ENCODE measurements around the gene PTPRD. TPM values are rescaled to one million over a fixed set of nuclear protein-coding genes. Genes with fewer than 3 reads are reported as not detected.

Gene PTPRD
- total RNA-seq, 4 donors from 2014 or later = 85.8 to 169 (median 135) TPM

GRCh38 chr9:10268531-10269485 is 344.0 kb downstream of the PTPRD start:
- no peak overlapping the region for H3K4me3 ChIP-seq
- H3K27me3 ChIP-seq = no peaks in the 10 kb centered on the region
- TF ChIP-seq CTCF (IDR thresholded peaks at IDR 0.05) = no peak
- no peak for TF ChIP-seq POLR2A (IDR thresholded peaks at IDR 0.05)
- no peak overlapping the region for H3K27ac ChIP-seq
- H3K4me1 ChIP-seq = no peaks in the 10 kb centered on the region
- DNase-seq = no peak
- H3K36me3 ChIP-seq = no peaks in the 10 kb centered on the region
- no peaks in the 10 kb centered on the region for H3K9me3 ChIP-seq

- Histone ChIP-seq H3K4me3 (no peak overlapping the region), H3K27ac (no peak overlapping the region), H3K9me3 (no peaks in the 10 kb centered on the region), H3K36me3 (no peaks in the 10 kb centered on the region), H3K4me1 (no peaks in the 10 kb centered on the region), H3K27me3 (no peaks in the 10 kb centered on the region)
- TF ChIP-seq CTCF (IDR thresholded peaks at IDR 0.05) = no peak
- no peak for TF ChIP-seq POLR2A (IDR thresholded peaks at IDR 0.05)
- DNase-seq = no peak
Observed at GRCh38 chr9:10265153-10265631, 347.6 kb downstream of the PTPRD start.

- Histone ChIP-seq H3K4me1 (no peaks in the 10 kb centered on the region), H3K4me3 (no peak overlapping the region), H3K36me3 (no peaks in the 10 kb centered on the region), H3K9me3 (no peaks in the 10 kb centered on the region), H3K27me3 (no peaks in the 10 kb centered on the region), H3K27ac (no peak overlapping the region)
- TF ChIP-seq POLR2A (IDR thresholded peaks at IDR 0.05) (no peak), CTCF (IDR thresholded peaks at IDR 0.05) (no peak)
- no peak for DNase-seq
Observed at GRCh38 chr9:10260501-10260900, 352.3 kb downstream of the PTPRD start.

- H3K4me1 ChIP-seq = no peaks in the 10 kb centered on the region
- no peaks in the 10 kb centered on the region for H3K27me3 ChIP-seq
- H3K27ac ChIP-seq = no peak overlapping the region
- H3K4me3 ChIP-seq = no peak overlapping the region
- TF ChIP-seq POLR2A (IDR thresholded peaks at IDR 0.05) (no peak), CTCF (IDR thresholded peaks at IDR 0.05) (no peak)
- H3K9me3 ChIP-seq = no peaks in the 10 kb centered on the region
- DNase-seq = no peak
- H3K36me3 ChIP-seq = no peaks in the 10 kb centered on the region
Observed at GRCh38 chr9:10259668-10260067, 353.1 kb downstream of the PTPRD start.

GRCh38 chr9:10255758-10256157 is 357.0 kb downstream of the PTPRD start:
- no peak overlapping the region for H3K27ac ChIP-seq
- H3K27me3 ChIP-seq = no peaks in the 10 kb centered on the region
- no peaks in the 10 kb centered on the region for H3K9me3 ChIP-seq
- no peaks in the 10 kb centered on the region for H3K36me3 ChIP-seq
- H3K4me1 ChIP-seq = no peaks in the 10 kb centered on the region
- TF ChIP-seq CTCF (IDR thresholded peaks at IDR 0.05) (no peak), POLR2A (IDR thresholded peaks at IDR 0.05) (no peak)
- DNase-seq = no peak
- H3K4me3 ChIP-seq = no peak overlapping the region

All from Peyer's patch (tissue), 4 donors.